ELR (cell line): ENCODE results near the gene HERPUD1.
A peak's percentile ranks its signal among the peaks of the same experiment; 100 is the strongest.

Source experiments
- DNase-seq: peaks from one replicate; pipeline ENCODE4 v3.0.0-alpha.2; 2015; ENCODE audit warnings: low read depth

Gene HERPUD1

DNA sequence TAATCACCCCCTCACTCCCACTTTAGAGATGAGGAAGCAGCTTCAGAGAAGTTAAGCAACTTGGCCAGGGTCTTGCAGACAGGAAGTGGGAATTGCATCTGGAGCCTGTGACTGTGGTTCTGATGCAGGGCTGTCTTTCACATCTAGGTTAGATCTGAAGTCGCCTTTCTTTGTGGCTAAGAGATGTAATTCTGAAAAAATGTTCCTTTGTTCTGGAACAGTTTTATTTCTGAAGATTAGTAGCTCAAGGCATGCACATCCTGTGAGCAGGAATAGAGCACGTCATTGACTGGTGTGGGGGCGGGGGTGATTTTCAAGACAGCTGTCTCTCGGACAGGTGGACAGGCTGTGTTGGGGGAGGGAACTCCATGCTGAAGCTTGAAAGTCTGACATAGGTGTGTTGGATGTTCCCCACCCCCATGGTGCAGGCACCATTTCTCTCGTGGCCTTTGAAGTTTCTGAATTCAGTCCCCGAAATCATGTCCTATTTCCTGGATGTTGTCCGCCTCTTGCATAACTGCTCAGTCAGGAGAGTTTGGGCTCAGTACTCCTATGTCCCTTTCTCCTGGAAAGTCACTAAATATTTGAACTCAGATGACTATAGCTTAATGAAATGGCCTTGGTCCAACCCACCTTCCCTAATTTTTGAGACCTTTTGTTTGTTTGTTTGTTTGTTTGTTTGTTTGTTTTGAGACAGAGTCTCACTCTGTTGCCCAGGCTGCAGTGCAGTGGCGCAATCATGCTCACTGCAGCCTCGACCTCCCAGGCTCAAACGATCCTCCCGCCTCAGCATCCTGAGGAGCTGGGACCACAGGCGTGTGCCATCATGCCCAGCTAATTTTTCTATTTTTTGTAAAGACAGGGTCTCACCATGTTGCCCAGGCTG is 21.0 kb upstream of the HERPUD1 start:
- peak; percentile 78 for DNase-seq

DNA sequence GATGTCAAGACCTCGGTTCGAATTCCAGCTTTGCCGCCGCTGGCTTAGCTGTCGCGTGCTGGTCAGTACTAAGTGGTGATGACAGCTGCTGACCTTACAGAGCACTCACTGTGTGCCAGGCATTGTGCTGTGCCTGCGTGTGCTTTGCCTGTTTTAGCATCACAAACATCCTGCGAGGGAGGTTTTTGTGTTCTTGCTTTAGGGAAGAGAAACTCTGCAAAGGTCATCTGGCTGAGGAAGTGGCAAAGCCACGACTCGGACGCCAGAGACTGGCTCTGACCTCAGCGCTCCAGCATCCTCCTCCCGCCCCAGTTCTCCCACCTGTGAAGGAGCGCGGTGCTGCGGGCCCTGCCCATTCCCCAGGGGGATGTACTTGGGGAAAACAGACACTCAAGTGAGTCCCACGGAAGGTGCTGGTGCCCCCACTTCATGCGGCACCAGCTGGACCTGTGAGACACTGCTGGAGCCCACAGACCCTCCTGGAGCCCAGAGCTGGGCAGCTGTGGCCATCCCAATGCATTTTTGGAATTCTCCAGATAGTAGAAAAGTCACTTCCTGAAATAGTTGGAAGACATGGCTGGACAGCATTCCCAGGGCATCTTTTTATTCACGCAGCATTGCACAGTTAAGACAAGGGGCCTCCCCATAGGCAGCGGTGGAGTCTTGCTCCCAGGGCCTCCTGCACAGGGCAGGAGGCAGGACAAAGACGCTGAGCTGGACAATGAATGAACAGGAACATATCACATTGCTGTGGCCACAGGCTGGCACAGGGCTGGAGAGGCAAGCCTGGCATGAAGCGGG is 20.0 kb upstream of the HERPUD1 start:
- DNase-seq, result peak; percentile 49

DNA sequence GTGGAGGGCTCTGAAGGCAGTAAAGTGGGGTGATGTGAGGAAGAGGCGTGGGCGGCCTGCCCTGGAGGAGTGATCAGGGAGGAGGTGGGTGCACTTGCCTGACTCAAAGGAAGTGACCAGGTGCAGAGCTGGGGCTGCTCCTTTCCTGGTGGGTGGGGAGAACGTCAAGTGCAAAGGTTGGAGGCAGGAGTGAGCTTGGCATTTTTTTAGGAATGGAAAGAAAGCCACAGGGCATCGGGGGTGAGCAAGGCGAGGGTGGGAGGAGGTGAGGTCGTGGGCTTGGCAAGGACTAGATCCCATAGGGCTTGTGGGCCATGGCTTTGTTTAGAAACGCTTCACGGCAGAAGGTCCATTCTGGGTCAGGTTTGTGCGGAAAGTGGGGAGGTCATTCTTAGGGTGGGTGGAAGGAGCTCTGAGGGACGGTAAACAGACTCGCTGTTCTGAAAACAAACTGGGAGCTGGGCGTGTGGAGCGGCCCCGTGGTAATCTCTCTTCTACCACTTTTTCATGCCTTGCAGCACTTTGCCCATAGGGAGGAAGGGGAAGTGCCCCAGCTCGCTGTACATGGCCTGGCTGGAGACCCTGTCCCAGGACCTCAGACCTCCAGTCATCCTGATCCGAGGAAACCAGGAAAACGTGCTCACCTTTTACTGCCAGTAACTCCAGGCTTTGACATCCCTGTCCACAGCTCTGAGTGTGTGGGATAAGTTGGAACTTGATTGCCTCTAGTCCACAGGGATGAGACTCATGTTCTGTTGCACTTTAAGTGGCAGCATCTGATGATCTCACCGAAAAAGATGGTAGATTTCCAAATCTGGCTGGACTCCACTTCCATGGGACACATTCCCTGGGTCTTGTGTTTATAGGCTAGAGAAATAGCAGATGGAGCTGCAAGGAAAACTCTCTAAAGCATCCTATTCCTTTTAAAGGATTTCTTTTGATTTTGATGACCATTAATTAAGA is 18.9 kb upstream of the HERPUD1 start:
- peak; percentile 38 for DNase-seq

DNA sequence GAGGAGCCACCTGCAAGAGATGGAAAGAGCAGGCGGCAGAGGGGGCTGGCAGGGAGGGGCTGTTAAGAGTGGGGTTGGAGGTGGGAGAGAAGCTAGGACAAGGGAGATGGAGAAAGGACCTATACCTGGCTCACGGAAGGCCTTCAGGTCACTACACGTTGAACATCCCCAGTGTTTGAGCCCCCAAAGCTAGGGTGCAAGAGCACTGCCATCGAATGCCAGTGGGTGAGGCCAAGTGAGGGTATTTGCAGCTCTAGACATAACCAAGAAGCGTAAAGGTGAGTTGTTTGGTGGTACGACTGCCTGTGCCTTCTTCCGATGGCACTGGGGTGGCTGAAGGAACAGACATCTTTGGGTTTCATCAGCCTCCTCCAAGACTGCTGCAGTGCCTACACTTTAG is 17.0 kb upstream of the HERPUD1 start:
- DNase-seq, result no peak

DNA sequence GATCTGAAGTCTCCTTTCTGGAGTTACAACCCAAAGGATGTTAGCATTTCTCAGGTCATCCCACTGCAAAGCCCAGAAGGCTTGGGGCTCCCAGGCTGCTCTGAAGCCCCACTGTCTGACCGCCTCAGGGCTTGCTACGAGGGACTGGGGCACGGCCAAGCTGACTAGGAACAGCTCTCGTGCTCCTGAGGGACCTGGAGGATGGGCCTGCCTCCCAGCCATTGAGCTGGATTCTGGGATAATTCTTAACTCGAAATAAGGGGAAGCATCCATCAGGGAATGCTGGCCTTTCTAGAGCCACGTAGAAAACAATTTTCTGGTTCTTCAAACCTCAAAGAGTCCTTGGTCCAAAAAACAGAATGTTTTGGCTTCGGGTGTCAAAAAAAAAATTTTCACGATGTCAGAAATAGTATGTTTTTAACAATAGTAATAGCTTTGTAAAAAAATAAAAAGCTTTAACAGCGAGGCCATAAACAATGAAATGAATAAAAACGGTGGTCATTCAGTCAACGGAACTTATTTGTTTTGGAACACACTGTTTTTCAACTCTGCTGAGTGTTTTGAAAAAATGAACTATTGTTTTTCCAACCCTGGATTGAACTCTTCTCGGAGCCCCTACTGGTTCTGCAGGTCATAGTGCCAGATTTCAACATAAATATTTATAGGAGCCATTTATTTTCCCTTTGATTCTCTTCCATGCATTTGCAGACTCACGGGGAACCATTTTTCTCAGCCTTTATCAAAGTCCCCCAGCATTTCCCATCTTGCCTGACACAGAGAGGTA is 16.4 kb upstream of the HERPUD1 start:
- DNase-seq, result no peak

DNA sequence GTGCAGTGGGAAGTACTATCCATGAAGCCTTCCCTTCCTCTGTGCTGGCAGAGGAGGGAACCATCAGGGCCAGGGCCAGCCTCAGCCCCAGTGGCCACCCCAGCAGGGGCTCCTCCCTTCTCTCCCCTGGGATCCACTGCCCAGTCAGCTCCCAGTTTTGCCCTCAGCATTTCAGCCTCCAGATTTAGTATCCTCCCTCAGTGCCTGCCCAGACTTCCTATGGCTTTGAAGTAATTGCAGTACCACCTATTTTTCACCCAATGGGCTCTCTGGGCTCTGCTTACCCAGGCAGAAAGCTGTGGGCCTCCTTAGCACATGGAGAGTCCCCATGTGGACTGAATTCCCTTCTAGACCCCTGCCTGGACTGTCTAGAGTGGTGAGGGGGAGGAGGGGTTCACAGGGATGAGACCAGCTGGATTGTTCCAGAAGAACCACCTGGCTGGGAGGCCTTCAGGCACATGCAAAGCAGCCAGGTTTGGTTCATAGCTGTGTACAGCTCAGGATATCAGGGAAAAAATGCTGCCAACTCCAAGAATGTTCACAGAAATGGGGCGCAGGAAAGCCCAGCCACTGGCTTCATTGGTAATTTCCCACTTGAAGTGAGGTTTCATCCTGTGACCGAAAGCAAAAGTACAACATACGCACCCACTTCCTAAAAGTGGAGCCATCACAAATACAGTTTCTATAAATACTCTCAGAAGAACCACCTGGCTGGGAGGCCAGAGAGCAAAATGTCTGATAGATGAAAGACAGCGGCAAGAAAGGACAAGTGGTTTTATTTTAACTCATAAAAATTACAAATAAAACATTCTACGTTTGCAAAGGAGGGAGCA is 15.2 kb upstream of the HERPUD1 start:
- DNase-seq, result no peak

DNA sequence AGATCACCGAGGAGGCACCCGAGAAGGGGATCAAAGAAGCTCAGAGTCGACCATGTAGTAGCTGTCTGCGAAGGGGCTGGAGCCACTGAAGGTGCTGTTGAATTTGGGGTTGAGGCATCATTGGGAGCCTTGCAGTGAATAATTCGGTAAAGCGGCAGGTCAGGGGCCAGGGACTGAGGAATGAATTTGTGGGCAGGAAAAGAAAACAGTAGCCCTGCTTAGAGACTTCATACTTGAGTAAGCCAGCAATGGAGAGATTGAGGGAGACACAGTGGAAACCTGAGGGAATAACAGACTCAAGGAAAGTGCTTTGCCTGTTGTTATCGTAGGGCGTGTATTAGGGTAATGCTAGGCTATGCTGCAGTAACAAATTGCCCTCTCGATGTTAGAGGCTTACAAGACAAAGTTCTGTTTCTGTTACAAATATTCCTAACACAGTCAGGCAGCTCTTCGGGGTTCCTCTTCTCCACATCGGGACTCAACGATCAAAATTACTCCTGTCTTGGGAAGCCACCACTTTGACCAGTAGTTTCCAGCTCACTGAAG is 13.4 kb upstream of the HERPUD1 start:
- no peak for DNase-seq

DNA sequence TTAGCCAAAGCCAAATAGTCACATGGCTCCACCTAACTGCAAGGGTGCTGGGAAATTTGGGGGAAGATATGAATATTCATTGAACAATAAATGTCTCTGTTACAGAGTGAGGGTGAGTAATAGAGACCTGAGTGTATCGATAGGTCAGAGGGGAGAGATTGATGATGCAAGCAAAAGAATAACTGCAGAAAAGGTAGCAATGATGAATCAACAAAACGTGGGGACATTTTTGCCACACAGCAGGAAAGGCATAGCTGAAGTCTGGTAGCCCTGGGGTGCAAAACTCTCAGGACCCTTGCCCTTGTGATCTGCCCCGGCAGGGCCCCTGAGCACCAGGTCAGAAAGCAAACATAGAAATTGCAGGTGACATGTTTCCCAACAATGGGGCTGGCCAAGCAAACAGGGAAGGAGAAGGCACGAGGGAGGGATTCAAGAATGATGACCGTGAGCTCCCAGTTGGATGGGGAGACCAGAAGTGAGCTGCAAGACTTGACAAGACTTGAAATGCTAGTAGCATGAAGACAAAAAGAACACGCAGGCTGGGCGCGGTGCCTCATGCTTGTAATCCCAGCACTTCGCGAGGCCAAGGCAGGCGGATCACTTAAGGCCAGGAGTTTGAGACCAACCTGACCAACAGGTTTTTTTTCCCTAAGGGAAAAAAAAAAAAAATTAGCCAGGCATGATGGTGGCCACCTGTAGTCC is 12.7 kb upstream of the HERPUD1 start:
- DNase-seq, result no peak

DNA sequence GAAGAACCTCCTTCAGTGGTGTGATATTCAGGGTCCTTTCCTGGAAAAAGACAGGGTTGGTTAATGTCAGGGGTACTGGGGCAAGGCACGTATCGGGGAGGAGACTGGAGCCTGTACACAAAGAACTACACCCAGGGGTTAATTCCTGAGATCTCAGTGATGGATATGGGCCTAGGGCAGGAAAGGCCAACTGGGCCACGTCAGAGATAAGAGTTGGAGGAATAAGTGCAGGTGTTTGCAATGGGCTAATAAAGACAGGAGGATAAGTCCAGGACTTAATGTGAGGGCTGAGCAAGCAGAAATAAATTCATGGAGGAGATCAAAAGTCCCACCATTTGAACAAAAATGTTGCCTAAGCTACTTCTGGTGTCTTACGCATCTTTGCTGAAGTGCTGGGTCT is 10.4 kb upstream of the HERPUD1 start:
- DNase-seq, result no peak

DNA sequence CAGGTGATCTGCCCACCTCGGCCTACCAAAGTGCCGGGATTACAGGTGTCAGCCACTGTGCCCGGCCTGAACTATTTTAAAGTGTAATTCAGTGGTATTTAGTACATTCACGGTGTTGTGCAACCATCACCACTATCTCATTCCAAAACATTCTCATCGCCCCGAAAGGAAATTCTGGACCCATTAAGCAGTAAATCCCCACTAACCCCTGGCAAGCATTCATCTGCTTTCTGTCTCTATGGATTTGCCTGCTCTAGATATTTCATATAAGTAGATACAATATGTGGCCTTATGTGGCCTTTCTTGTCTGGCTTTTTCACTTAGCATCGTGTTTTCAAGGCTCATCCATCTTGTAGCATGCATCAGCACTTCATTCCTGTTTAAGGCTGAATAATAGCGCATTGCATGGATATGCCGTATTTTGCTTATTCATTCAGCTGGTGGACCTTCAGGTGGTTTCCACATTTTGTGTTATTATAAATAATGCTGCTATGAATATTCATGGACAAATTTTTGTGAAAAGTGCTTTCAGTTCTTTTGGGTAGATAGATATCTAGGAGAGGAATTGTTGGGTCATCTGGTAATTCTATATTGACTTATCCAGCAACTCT is 8.4 kb upstream of the HERPUD1 start:
- DNase-seq, result no peak

DNA sequence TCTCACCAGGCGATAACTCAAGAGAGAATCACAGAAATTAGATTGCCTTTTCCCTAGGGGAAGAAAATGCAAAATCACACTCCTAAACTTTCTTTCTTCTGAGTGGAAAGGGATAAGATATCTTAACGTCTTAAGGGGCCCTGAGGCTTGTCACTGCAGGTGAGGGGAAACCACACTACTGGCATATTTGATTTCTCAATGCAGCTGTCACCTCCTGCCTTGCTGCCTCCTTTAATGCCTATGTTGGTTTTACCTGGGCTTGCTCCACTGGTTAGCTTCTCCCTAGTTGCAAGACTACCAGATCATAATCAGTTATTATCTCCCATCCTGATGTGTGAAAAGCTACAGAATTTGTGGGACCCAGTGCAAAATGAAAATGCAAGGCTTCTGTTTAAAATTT is 4.5 kb upstream of the HERPUD1 start:
- DNase-seq, result no peak

DNA sequence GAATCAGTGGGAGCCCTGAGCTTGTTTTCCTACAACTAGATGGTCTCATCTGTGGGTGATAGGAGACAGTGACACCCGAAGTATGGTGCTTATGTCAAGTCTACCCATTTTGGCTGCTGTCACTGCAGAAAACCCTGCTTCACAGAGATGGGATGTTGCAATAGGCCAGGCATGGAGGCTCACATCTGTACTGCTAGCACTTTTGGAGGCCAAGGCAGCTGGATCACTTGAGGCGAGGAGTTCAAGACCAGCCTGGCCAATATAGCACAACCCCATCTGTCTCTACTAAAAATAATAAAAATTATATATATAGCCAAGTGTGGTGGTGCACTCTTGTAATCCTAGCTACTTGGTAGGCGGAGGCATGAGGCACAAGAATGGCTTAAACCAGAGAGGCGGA is 2.3 kb upstream of the HERPUD1 start:
- DNase-seq, result no peak

DNA sequence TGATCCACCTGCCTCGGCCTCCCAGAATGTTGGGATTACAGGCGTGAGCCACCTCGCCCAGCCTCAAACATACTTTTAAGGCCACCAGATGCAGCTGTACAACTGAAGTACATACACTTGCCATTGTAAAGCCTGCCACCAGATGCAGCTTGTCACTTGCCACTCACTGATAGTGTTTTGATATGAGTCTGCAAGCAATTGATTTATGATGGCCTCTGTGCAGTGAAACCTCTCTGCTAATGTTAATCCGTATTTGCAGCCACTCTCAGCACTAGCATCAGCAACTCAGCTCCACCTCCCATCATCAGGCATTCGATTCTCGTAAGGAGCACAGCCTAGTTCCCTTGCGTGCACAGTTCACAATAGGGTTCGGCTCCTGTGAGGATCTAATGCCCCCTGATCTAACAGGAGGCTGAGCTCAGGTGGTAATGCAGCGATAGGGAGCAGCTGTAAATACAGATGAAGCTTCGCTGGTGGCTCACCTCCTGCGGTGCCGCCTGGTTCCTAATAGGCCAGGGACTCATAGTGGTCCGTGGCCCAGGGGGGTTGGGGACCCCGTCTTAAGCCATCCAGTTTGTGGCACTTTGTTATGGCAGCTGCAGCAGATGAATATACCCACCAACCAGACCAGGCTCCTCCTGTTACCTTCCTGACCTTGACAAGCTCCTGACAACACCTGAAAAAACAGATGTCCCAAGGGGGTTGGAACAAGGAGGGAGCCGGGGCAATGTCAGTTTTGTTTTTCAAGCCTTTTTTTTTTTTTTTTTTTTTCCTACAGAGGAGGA is 1.3 kb upstream of the HERPUD1 start:
- no peak for DNase-seq

DNA sequence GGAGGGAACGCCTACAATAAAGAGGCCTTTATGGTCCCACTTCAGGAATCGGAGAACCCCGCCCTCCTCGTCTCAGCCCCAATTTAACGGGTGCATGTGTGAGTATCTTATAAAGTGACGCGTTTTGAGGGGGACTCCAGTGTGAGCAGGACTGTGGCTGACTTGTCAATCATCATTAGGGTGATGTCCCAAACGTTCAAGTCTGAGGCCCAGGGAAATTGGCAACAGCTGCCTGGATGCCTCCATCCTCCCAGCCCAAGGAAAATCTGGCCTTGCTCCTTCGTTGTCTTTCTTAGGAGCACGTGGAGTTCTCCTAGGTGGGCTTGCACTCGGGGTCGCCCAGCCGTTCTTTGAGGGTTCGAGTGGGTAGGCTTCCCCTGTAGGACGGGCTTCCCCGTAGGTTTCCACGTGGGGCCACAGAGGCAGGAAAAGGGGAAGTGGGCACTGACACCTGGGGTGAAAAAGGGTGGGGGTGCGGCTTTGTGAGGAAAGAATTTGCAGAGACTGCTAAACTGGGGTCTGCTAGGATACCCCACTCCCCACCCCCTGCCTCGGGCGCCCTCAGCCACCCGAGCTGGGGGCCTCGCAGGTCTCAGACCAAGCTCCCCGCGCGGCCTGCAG is 561 bp upstream of the HERPUD1 start:
- no peak for DNase-seq

DNA sequence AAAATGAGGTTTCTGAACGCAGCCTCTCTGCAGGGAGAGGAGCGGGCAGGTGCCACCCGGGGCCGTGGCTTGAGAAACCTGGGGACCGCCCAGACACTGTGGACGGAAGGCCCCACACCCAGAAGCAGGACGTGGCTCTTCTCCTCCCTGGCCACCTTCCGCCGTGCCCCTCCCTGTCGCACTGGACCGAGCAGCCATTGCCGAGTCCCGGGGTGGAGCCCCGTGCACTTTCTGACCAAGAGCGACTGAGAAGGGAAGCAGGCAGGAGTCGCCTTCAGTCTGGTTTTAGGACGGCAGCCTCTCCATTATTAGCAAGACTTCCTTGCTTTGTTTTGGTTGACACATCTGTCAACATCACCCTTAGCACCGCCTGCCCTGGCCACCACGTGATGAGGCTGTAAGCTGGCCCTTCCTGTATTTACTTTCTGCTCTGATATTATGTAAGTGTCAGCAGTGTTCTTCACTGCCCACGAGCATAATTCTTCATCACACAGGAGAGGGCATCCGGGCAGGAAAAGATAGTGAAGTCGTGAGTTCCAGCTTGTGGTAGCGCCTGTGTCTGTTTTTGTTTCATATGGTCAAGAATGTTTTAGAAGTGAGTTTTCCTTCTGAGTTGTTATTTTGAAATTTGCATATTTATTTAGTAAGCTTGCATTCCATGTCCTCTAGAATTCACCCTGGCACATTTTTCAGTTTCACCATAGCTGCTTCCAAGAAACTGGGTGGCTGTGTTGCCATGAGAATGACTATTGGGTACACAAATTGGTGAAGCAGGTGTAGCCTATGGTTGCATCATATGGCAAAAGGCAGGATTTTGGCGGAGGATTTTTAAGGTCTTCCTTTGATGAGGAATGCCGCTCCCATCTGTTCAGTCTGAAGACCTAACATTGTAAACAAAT is 1.0 kb downstream of the HERPUD1 start:
- peak; percentile 81 for DNase-seq

DNA sequence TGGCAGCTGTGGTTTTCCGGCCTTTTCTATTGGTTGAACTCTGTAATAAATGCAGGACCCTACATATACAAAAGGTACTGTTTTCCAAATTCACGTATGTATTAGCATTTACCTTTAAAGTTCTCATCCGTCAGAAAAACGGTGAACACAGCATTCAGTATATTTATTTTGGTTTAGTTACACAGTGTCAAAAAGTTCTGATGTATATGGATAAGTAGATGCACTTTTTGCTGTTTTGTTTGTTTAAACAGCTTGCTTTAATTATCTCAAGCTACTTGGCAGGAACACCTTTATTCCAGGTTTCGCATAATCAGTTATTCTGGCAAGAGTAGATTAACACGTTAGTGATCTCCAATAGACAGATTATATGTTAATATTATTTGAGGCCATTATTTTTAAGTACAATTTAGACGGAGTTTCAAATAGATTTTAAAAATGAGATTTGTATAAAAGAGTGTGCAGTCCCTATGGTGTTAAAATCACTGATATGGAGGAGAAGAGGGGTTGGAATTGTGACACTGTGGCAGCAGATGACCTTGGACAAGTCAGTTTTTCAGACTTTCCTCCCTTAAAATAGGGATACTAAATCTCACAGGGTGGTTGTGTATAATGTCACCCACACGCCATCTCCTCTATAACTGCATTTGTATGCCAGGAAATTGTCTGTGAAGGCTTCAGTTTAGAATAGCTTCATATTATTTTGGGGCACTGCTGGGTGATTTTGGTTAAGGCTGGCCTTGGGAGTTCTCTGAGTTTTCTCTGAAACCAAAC is 2.1 kb downstream of the HERPUD1 start:
- DNase-seq, result no peak
